GM18867 (cell line): ENCODE data around the gene GALNT17.
"Not testable (repeated sequence)": the region's sequence is repeated elsewhere in the genome, so short reads cannot be mapped to it uniquely, and the experiment has no call there.

Experiments
- ATAC-seq: cut with Tn5 transposase; IDR thresholded peaks from one replicate; pipeline ENCODE4 v1.9.1; 2021; ENCODE audit warnings: mild to moderate bottlenecking, moderate library complexity; ENCODE audit not compliant: unreplicated experiment

GALNT17 gene

DNA sequence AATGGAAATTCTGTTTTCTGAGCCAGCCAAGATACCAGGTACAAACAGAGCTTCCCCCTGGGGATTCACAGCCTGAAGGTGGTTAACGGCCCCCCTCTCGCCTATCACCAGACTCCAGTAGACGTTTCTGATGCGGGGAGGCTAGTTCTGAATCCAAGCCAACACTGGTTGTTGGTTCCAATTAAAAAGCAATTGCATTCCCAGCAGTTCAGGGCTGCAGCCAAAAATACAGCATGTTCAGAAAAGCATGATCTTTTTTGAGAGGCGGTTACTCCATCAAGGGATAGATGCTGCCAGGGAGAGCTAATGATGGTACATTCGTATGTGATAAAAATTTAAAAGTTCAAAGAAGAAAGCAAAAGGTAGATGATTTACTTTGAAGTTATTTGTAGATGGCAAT is 481.0 kb downstream of the GALNT17 start:
- ATAC-seq, result no peak

DNA sequence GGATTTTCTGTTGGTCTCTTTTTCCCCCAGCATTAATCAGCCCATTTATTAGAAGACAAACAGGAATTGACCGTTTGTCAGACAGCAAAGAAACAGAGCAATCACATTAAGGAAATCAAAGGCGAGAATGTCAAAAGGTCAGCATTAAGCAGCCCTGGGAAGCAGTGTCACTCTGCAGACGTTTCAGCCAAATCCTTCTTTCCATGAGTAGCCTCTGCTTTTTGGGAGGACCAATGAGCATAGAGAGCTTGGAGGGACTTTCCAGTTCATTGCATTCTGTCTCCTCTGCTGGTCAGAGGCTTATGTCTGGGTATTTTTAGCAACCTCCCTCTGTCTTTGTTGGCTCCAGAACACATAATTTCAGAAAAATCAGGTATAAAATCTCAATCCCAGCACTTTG is 481.4 kb downstream of the GALNT17 start:
- ATAC-seq, result no peak

DNA sequence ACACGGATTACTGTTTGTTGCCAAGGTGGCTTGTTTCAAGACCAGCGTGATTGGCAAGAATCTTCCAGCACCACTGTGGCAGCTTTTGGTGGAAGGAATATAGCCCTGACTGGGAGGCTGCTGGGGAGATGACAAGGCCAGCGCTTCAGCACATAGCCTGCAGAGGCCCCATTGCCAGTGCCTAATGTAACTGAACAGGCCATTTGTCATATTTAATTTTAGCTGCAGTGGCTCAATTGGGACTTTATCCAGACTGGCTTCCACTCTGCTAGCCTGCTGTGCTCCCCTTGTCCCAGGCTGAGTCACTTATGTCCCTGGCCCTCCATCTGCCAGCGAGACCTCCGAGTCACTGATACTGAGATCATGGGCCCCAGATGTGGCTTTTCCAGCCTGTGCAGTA is 483.1 kb downstream of the GALNT17 start:
- ATAC-seq, result no peak

DNA sequence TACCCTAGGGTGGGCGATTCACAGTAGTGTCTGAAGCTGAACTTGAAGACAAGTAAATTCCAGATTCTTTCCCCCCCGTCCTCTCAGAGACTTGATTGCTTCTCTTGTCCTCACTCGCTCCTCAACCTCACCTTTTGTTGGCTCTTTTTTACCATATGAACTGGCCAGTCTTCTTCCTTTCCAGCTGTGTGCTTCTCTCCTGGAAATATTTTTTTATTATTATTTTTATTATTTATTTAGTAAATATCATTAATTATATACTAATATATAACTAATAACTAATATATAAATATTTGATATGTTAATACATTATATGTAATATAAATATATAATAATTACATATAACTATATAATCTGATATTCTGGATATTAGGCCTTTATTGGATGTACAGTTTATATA is 484.3 kb downstream of the GALNT17 start:
- ATAC-seq, result no peak

DNA sequence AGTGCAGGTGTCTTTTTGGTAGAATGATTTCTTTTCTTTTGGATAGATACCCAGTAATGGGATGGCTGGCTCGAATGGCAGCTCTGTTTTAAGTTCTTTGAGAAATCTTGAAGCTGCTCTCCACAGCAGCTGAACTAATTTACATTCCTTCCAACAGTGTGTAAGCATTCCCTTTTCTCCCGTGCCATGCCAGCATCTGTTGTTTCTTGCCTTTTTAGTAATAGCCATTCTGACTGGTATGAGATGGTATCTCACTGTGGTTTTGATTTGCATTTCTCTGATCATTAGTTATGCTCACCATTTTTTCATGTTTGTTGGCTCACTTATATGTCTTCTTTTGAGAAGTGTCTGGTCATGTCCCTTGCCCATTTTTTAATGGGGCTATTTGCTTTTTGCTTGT is 486.3 kb downstream of the GALNT17 start:
- ATAC-seq, result no peak

DNA sequence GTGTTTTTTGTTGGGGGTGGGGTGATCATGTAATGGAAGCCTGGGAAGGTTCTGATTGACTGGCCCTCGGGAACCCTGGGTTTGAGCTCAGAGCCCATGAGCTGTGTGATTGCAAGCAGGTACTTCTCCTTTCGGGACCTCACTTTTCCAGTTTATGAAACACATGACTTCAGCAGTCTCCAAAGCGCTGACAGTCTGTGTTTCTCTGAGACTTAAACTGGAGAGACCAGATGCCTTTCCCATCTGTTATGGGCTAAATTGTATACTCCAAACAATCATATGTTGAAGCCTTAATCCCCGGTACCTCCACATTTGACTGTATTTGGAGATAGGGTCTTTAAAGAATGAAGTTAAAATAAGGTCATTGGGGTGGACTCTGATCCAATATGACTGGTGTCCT is 493.6 kb downstream of the GALNT17 start:
- no peak for ATAC-seq

DNA sequence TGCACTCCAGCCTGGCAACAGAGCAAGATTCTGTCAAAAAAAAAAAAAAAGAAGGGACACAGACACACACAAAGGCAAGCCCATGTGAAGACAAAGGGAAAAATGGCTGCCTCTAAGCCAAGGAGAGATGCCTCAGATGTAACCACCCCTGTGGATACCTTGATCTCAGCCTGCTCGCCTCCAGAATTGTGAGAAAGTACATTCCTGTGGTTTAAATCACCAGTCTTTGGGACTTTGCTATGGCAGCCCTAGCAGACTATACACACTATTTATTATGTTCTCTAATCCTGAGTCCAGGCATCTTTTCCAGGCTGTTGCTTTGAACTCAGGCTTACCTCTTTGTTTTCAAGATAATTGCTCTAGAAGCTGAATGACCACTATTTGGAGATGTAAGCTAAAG is 494.3 kb downstream of the GALNT17 start:
- no peak for ATAC-seq

DNA sequence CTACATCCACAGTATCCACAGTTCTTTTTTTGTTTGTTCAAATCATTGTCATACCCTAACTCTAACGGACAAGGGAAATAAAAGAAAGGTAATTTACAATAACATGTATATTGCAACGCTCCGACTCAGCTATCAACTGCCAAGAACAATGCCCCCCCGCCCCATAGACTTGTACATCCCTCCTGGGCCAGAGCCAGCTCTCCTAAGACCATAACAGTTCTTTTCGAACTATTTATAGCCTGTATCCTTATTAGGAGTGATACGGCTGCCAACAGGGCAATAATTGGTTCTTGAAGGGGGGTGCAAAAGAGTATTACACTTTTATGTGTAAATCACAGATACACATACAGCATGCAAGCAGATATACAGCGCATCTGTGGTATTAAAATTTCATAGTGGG is 495.7 kb downstream of the GALNT17 start:
- no peak for ATAC-seq

DNA sequence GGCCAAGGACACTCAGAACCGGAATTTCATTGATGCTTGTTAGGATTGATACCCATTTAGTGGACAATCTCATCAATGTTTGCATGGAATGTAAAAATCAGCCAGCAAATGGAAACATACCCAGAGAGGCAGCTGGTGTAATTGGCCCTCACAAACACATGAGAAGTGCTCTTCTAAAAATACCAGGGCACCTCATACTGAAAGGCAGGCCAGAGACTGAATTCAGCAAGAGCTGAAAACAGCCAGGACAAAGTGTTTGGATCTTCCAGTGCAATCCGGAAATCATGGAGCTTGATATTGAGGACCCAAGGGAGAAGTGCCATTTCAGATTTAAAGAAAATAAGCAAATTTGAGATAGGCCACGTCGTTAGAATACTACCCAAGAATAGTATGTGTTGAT is 498.6 kb downstream of the GALNT17 start:
- no peak for ATAC-seq

DNA sequence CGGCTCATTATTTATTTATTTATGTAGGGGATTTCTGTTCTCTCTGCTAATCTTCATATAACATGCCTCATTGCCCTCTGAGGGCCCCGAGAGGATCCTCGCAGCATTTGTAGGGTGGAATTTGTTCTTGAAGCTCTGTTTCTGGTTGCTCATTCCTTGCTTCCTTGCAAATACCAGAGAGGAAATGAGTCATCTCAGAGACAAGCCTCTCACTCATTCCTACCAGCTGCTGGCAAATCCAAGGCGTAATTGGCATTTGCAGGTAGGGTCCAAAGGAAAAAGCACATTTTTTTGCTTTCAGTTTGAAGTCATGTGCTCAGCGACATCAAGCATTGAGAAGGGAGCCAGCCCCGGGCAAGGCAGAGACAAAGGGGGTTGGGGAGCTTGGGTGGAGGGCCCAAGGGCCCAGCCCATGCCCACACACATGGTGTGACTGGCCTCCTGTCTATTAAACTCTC is 501.6 kb downstream of the GALNT17 start:
- no peak for ATAC-seq

DNA sequence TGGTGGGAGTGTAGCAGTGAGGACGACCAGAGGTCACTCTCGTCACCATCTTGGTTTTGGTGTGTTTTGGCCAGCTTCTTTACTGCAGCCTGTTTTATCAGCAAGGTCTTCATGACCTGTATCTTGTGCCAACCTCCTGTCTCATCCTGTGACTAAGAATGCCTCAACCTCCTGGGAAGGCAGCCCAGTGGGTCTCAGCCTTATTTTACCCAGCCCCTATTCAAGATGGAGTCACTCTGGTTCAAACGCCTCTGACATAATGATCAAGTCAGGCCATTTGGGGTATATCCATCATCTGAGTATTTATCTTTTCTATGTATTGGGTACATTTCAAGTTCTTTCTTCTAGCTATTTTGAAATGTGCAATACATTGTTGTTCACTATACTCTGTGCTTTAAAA is 503.9 kb downstream of the GALNT17 start:
- not testable (repeated sequence) for ATAC-seq

DNA sequence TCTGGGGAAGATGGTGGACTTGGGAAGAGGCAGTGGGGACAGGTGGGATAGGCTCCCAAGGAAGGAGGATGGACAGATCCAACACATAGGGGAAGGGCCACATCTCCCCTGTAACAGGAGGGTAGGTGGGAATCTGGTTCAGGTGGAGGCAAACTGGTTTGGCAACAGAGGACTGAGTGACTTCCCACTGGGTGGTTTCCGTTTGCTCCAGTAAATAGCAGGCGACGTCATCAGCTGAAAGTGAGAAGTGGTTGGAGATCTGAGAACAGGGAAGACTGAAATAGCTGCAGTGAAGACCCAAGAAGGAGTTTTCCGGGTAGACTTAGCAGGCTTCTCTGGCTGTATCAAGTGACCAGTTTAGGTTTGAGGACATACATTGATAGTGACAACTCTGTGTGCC is 504.4 kb downstream of the GALNT17 start:
- no peak for ATAC-seq

DNA sequence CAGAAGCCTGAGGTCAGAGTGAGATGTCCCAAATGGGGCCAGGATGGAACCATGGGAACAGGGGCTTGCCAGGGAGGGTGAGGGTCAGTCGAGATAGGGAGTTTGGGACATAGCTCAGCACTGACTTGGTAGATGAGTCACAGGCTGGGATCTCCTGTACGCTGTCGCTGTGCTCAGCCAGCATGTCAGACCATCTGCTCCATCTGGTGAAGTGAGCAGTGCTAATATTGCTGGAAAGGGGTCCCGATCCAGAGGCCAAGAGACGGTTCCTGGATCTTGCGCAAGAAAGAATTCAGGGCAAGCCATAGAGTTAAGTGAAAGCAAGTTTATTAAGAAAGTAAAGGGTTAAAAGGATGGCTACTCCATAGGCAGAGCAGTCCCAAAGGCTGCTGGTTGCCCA is 505.6 kb downstream of the GALNT17 start:
- ATAC-seq, result no peak

DNA sequence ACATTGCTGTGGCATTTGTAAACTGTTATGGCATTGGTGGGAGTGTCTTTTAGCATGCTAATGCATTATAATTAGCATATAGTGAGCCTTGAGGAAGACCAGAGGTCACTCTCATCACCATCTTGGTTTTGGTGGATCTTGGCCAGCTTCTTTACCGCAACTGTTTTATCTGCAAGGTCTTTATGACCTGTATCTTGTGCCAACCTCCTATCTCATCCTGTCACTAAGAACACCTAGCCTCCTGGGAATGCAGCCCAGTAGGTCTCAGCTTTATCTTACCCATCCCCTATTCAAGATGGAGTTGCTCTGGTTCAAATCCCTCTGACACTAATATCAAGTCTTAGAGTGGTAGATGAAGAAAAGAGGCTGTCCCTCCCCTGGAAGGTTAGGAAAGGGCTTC is 506.2 kb downstream of the GALNT17 start:
- ATAC-seq, result no peak

DNA sequence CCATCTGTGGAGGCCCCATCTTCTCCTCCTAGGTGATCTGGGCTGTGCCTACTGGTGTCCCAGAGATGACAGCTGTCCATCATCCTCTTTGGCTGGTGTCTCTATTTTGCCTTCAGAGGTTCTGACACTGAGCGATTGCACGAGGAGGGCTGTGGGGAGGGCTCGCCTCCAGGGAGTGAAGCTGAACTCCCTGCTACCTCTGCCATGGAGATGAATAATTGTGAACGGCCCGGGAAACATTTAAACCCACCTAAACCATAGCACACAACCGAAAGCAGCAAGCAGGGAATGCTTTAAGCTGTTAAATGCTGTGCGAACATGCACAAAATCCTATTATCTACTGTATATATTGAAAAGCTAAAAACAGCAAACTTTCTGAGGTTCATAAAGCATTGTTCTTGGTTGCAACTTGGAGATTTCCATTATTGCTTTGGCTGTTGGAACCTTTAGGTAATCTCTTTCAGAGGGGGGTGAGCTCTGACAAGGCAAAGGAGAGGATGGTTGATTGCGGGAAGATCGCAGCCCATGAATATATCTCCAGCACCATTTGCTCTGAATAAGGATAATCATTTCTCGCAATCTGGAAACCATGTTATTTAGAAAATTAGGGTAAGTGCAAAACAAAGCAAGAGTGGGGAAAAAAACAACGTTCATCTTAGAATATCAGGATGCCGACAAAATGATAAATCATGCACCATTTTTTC is 507.6 kb downstream of the GALNT17 start:
- ATAC-seq, result no peak

DNA sequence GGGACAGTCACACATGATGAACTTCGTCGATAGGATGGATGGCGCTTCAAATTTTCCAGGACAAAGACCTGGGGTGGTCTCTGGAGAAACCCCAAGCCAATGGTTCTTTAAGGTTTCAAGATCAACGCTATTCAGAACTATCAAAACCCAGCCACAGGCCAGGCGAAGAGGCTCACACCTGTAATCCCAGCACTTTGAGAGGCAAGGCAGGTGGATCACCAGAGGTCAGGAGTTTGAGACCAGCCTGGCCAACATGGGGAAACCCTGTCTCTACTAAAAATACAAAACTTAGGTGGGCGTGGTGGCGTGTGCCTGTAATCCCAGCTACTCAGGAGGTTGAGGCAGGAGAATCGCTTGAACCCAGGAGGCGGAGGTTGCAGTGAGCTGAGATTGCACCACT is 511.1 kb downstream of the GALNT17 start:
- not testable (repeated sequence) for ATAC-seq

DNA sequence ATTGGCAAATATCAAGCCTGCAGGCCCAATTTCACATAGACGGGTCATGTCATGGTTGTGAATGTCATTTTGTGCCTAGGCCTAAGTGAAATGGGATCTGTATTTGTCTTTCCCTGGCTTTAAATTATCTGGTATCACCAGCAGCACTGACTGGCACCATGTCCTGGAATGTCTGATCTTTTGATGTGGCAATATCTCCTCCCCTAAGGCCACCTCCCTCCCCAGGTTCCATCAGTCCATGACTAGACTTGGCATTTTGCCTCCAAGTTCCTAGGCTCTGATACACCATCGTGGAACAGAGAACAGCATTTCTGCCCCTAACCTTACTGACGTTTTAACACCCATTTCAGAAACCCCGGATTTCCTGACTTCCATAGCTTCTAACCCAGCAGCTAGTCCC is 513.9 kb downstream of the GALNT17 start:
- no peak for ATAC-seq

DNA sequence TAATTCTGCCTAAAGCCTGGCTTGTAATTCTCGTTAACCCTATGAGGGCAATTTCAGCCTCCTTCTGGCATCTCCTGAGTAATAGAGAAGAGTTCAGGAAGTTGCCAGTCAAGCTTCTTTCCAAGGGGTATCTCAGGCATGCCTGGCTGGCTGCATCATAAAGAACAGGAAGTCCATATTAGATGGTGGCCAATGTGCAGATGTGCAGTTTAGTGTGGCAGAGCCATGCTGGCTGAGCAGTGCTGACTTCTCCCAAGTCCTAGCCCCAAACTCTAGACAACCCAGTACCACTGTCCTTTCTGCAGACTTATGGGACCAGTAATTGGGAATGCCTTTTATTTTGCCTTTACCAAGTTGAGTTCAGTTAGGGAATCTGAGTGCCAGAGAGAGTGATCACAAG is 517.9 kb downstream of the GALNT17 start:
- no peak for ATAC-seq

DNA sequence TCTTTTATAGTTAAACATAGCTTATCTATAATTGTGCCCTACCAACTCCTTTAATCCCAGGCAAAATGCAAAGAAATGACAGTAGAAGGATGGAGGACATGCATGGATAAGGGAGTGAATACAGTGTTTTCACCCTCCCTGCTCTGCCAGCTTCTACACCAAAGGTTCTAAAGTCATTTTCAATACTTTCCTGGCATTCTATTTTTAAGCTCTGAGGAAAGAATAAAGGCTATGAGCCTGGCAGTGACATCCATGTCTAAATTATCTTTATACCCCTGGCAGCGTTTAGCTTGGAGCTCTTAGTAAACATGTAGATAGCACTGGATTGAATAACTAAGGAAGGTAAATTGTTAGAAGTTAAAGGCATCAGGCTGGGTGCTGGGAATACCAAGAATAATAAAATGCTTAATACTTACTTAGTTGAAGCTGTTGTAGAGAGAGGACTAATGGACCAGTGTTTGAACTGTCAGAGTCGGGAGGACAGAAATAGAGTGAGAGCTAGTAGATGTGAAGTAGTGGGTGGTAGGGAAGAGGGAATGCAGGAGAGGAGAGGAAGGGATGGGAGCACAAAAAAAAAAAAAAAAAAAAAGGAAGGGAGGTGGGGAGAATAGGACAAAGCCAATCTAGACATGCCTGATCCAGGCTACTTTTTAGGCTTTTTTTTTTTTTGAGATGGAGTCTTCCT is 518.9 kb downstream of the GALNT17 start:
- no peak for ATAC-seq

DNA sequence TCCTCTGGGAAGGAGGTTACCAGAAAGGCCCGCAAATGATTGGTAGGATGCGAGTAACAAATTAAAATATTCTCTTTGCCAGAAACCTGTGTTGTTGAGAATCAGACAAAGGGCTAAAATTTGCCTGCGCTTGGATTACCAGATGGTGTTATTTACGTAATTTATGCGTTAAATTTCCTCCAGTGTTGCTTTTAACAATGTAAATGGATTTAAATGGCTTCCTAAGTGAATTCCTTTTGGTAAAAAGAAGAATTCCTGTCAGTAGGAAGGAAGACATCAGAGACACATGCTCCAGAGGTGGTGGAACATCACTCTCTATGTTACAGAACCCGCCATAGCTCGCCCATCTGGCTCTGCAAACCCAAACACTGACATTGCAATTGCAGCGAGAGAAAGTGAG is 520.6 kb downstream of the GALNT17 start:
- ATAC-seq, result no peak

DNA sequence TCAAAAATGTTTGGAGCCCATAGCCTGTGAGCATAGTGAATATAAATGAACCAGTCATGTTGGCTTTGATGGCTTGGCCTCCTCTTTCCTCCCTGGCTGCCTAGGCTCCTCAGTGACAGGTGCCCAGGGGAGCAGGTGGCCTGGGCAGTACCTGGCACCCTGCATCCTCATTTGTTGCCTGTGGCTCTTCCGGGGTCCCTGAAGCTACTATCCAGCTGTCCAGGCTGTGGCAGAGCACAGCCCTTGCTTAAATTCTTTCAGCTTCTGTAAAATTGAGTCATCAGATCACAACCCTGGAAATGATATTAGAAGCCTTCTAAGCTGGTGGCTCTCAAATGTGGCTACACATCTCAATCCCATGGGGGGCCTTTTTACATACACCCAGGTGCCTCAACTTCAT is 525.4 kb downstream of the GALNT17 start:
- ATAC-seq, result no peak

DNA sequence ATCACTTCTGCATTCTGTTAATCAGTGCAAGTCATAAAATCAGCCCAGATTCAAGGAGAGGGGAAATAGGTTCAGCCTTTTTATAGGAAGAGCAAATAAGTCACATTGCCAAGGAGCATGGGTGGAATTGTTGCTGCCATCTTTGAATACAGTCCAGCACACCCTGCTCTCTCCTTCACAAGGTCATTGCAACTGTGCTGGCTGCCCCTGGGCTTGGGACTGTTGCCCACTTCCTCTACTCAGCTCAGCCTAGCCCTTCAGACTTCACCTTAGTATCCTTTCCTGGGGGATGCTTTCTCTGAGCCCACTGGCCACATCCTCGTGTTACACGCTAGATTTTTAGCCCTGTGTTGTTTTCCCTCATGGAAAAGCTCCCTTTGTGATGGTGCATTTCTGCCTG is 527.7 kb downstream of the GALNT17 start:
- no peak for ATAC-seq
